HG03135 (cell line): ENCODE measurements around the gene CFAP107.
"Not testable (repeated sequence)": the region's sequence is repeated elsewhere in the genome, so short reads cannot be mapped to it uniquely, and the experiment has no call there.

ENCODE experiments used
- ATAC-seq: cut with Tn5 transposase; IDR thresholded peaks from one replicate; pipeline ENCODE4 v1.9.1; 2021; ENCODE audit warnings: mild to moderate bottlenecking, moderate library complexity; ENCODE audit not compliant: unreplicated experiment

CFAP107 gene

DNA sequence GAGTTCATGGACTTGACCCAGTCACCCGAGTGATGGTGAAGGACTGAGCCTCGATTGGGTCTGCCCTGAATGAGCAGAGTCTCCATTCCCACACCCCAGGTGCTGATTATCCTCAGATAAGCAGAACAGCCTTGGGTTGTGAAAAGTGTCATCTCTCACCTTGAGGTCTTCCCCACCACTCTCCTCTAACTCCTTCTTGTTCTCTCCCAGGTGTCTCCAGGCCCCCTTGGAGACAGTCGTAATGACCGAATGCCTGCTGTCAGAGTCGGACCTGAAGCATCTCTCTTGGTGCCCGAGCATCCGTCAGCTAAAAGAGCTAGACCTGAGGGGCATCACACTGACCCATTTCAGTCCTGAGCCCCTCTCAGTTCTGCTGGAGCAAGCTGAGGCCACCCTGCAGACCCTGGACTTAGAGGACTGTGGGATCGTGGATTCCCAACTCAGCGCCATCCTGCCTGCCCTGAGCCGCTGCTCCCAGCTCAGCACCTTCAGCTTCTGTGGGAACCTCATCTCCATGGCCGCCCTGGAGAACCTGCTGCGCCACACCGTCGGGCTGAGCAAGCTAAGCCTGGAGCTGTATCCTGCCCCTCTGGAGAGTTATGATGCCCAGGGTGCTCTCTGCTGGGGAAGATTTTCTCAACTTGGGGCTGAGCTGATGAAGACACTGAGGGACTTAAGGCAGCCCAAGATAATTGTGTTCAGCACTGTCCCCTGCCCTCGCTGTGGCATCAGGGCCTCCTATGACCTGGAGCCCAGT is 31.0 kb downstream of the CFAP107 start:
- no peak for ATAC-seq

DNA sequence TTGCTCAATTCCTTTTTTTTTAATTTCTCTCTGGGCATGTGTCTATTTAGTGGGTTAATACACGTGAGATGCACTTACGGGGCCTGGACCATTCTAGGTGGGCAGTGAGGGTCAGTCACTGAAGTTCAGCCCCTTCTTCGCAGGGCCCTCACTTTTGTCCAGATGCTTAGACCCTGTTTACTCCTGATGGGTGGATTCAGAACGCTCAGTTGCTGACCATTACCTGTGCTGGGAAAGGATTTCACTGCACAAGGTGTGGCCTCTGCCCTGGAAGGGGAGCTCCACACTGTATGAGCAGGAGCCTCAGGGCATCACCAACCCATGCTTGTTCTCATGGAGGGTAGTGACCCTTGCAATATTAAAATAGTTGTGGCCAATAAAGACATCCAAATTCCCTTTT is 32.1 kb downstream of the CFAP107 start:
- ATAC-seq = no peak

GRCh38 chr1:12778907-12779306 is 32.9 kb downstream of the CFAP107 start:
- ATAC-seq = no peak

- not testable (repeated sequence) for ATAC-seq
Observed at GRCh38 chr1:12781488-12781887, 35.5 kb downstream of the CFAP107 start.

- ATAC-seq = not testable (repeated sequence)
Observed at GRCh38 chr1:12783783-12784182, 37.8 kb downstream of the CFAP107 start.

DNA sequence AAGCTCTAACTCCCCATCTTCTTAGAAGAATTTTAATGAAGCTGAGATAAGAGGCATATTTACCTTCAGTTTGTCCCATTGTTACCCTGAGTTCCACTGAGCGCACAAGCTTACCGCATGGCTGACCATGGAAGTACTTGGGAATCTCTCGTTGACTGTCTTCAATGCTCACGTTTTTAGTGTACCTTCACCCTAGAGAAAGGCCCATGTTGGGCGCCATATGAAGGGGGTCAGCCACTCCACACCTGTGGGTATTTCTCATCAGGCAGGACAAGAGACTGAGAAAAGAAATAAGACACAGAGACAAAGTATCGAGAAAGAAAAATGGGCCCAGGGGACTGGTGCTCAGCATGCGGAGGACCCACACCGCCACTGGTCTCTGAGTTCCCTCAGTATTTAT is 38.7 kb downstream of the CFAP107 start:
- ATAC-seq = not testable (repeated sequence)

DNA sequence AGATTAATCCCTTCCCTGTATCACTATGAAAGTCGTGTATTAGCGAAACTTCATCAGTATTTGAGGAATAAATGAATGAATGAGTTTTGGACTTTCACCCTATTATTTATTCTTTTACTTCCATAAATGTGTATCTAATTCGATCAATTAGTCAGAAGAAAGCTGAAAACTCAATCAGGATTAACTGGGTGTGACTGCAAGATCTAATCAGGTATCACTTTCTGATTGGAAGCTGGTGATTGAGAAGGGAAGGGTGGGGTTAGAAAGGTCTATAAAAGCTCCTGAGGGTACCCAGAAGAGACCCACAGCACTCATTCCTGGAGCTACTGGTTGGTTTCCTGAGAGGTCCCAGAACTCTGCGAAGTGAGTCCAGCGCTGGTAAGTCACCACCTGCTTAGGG is 45.1 kb downstream of the CFAP107 start, which contains the start of gene PRAMEF1:
Gene PRAMEF1 (plus strand): TSS at position 301 of the 400 bp plus-strand sequence. CDS start 1,831 bp downstream, outside the sequence.
- ATAC-seq = not testable (repeated sequence)

DNA sequence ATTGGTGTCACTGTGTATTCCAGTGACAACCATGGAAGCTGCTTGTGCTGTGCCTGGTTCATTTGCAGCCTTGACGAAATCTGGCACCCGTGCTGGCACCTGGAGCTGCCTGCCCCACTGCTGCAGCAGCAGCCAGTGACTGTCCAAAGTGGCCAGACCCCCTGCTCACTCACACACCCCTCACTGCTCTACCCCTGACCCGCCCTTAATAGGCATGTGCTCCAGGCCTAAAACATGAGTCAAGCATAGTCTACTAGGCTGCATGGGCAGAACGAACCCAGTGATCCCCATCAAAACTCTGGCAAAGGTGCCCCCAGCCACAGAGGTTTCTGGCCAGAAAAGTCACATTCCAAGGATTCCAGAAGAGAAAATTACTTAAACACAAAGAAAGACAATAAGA is 52.9 kb downstream of the CFAP107 start:
- no peak for ATAC-seq

GRCh38 chr1:12799730-12800129 is 53.7 kb downstream of the CFAP107 start:
- ATAC-seq = no peak

DNA sequence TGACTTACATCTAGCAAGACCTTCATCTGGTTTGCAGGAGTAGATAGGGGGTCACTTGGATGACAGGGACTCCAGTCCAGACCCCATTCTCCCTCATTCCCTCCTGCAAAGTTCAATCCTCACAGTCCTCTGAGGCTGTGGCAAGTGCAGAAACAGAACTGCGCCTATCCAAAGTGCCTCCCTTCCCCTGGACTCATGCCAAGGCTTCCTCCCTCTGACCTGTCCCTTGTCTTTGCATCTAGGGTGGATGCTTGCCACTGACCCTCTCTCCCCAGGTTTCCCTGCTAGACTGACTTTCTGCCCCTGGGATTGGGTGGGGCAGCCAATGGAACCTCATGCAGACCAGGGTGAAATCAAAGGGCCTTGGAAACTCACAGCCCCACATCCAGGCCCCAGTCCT is 63.9 kb downstream of the CFAP107 start:
- ATAC-seq = no peak

- ATAC-seq = no peak
Observed at GRCh38 chr1:12810691-12811408, 64.8 kb downstream of the CFAP107 start.

GRCh38 chr1:12811409-12811784 is 65.4 kb downstream of the CFAP107 start:
- no peak for ATAC-seq
